Activated CD4-positive, CD25-positive, alpha-beta regulatory T cell treated with anti-CD3 and anti-CD28 coated beads, Interleukin-2, amount 50 U/mL, for 24 hours (primary cell): Measurements from ENCODE around the gene SLC47A1.
"Not testable (repeated sequence)": the region's sequence is repeated elsewhere in the genome, so short reads cannot be mapped to it uniquely, and the experiment has no call there.

Experiments used
- ATAC-seq, 2 donors: fragments of 150-1000 bp; cut with Tn5 transposase; one replicate each; pipeline ENCODE4 v1.10.0; 2021; ENCODE audit warnings: mild to moderate bottlenecking in 1 of 2, moderate library complexity in 1 of 2

SLC47A1 gene

DNA sequence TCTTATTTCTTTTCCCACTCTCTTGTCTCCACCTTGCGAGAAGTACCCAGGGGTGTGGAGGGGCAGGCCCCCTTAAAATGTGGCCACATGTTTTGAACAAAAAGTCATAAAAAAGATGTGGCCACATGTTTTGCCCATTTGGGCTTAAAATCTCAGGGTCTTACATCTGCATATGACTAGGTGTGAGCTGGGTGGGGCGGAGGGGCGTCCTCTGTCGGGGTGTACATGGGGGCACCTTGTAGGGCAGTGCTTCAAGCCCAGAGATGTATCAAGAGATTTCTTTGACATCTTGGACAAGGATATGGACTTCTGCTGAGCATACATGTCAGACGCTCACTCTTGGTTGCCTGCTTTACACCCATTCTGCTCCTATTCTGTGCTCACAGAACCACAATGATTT lies 13.0 kb upstream of the SLC47A1 start:
- no peak for ATAC-seq

GRCh38 chr17:19523690-19524089 lies 10.0 kb upstream of the SLC47A1 start:
- no peak for ATAC-seq

GRCh38 chr17:19526950-19527349 lies 6.7 kb upstream of the SLC47A1 start:
- not testable (repeated sequence) for ATAC-seq

GRCh38 chr17:19531780-19532501 lies 1.7 kb upstream of the SLC47A1 start:
- ATAC-seq: no peak

DNA sequence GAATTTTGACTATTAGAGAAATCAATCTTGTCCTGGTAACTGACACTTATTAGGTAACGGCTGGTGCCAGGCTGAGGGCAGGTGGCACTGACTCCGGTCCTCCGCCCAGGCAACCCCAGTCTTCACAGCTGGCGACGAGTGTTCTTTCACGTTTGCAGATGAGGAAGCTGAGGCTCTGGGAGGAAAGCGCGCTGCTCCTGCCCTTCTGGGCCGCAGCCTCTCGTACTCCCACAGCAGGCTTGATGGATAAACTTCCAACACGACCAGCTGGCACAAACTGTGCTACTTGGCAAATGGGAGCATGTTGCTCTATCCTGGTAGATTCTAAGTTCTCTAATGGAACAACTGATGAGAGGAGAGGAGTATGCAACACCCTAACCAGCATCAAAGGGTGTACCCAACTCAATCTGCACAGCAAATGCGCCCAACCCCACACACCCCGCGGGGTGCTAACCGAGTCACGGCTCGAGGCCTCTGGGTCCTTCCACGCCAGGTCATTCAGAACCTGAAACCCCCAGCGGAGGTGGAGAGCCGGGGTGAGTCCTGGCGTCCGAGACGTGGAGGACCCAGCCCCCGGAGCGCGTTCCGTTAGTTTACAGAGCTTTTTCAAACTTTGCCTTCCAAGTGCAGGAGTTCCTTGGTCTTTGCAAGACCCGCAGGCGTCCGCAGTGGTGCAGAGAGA lies 477 bp upstream of the SLC47A1 start:
- ATAC-seq: peak in 1 of 2 donors; percentile 20

DNA sequence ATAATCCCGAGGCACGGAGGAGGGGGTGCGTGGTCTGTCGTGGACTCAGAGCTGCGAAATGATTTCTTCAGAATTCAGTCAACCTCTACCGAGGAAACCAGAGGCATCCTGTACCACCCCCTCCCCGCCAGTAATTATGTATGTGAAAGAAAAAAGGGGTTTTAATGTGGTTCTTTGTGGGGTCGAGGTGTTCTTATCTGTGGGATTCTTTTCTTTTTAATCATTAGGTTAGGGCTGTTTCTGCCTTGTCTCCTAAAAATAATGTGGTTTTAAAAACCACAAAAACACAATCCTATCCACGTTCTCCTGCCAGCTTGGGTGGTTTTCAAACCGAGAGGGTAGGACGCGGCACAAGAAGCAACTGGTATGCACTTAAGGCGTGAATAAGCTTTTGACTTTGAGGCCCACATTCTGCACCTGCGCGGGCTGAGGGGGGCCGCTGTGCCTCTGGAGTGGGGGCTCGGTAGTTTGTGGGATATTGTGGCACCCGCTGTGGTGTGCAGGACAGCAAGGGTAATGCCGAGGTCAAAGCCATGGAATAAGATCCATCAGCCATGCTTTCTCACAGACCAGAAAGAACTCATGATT lies 1.0 kb downstream of the SLC47A1 start:
- ATAC-seq: peak in 1 of 2 donors; percentile 38

DNA sequence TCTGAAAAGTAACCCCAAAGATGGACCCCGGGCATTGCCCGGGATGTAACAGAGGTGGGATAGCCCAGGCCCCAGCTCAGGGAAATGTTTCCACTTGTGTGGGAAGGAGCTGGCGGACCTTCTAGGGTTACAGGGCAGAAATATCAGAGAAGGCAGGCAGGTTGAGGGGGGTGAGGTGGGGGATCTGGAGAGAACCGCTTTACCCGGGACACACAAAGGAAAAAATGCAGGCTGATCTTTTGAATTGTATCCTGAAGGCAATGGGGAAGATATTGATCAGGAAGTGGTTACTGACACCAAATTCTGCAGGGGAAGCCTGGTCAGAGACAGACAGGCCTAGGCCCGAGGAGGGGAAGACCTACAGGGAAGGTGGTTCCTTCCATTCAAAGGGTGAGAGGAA lies 3.5 kb downstream of the SLC47A1 start:
- ATAC-seq: no peak

DNA sequence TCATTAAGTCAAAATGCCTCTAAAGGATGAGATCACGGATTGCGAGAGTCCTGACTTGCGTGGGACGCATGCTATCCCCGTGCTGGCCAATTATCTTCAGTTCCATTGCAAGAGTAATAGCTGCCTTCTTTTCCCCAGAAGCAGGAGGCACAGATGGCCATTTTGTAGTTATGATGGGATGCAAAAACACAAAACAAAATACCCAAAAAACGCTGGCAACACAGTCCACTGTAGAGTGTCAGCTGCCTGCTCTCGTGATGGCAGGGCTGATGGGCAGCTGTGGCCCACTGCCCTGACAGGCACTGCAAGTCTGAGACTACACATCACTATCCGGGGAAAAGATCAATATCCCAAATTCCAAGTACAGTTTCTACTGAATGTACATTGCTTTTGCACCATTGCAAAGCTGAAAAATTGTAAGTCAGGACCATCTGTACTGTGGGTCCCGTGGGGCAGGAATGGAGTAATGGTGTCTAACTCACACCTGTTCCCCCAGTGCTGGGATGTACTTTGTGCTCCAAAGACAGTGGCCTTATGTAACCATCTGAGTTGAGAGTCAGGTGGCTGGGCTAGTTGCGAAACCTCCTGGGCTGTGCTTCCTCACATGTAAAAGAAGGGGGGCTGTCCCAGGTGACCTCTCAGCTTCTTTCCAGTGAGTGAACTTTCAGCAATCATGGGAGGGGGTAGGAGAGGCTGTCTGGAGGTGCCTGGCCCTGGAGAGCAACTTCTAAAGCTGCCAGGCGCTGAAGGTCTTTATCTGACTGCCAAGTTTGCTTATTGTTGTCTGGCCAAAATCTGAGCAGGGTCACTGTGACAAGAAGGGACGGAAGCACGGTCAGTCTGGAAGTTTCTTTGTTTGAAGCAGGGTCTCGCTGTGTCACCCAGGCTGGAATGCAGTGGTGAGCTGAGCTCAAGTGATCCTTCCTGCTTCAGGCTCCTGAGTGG lies 4.7 kb downstream of the SLC47A1 start:
- no peak for ATAC-seq

DNA sequence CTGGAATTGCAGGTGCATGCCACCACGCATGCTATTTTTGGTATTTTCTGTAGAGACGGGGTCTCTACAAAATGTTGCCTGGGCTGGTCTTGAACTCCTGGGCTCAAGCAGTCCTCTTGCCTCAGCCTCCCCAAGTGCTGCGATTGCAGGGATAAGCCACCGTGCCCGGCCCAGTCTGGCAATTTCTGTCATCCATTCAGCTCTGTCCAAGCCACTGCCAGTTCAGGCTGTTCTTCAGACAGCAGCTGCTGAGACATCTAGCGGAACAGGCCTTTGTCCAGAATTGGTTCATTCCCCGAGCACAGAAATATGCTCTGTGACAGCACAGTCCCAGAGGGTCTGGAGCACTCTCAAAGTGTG lies 5.4 kb downstream of the SLC47A1 start:
- no peak for ATAC-seq

DNA sequence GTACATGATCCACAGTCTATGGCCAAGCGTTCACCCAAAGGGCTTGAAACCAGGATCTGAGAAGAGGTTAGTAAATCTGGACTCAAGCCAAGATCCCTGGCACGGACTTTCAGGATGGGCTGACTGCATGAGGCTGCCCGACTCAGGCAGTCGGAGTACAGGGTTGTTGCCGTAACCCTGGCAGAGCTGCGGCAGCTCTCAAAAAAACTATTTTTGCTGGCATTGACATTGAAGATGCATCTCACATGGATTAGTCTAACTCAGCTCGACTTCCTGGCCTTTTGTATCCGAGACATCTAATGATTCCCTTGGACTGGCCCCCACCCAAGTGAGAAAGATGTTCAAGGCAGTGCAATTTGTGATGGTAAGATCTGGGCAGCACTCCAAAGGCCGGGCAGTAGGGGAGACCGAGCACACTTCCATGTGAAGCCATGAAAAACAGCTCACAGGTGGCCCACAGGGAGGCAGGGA lies 6.2 kb downstream of the SLC47A1 start:
- no peak for ATAC-seq

DNA sequence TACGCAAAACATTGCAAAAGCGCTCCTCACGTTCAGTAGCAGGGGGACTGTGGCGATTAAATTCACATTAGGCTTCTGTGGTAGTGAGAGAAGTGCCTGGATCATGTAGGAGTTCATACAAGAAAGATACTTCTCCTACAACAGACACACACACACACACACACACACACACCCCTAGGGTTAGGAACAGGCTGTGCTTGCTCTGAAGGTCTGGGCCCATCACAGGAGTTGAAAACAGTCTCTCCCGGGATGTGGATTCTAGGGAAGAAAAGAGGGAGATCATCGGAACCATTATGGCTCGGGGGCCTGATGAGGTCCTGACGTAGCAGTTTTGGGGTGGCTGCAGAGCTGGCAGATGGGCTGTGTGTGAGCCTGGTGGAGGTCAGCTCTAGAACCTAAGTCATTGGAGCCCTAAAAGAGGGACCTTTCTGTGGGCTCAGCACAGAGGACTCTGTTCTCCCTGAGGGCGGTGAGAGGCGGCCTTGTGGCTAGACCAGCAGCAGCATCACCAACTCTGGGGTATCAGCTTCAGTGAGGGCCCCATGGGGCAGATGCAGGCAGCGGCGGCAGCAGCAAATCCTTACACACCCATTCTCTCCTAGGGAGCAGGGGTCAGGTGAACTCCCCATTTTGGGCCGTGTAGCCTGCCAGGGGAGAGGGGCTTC lies 7.2 kb downstream of the SLC47A1 start:
- no peak for ATAC-seq

DNA sequence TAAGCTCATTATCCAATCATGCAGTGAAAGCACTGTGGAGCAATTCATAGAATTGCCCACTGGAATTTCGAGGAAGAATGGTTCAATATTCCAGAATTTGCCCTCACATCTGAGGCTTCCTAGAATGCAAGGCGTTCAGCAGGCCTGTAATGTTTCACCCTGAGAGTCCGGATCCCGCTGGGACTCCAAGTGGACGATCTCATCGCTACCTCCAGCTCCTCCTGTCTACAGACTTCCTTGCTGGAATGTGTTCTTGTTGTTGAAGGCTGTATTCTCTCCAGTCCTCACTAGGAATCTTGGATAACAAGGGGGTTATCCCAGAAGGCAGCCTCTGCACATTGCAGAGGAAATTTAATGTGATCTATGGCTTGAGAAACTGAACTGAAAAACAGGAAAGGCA lies 7.8 kb downstream of the SLC47A1 start:
- ATAC-seq: no peak

- no peak for ATAC-seq
These were observed 8.6 kb downstream of the SLC47A1 start for GRCh38 chr17:19542247-19542646.

- ATAC-seq: no peak
These were observed 10.7 kb downstream of the SLC47A1 start for GRCh38 chr17:19544366-19544765.

- no peak for ATAC-seq
These were observed 12.8 kb downstream of the SLC47A1 start for GRCh38 chr17:19546289-19547065.

GRCh38 chr17:19549746-19550623 lies 16.3 kb downstream of the SLC47A1 start:
- no peak for ATAC-seq

GRCh38 chr17:19551165-19551564 lies 17.5 kb downstream of the SLC47A1 start:
- no peak for ATAC-seq

- no peak for ATAC-seq
These were observed 18.0 kb downstream of the SLC47A1 start for GRCh38 chr17:19551591-19552148.

DNA sequence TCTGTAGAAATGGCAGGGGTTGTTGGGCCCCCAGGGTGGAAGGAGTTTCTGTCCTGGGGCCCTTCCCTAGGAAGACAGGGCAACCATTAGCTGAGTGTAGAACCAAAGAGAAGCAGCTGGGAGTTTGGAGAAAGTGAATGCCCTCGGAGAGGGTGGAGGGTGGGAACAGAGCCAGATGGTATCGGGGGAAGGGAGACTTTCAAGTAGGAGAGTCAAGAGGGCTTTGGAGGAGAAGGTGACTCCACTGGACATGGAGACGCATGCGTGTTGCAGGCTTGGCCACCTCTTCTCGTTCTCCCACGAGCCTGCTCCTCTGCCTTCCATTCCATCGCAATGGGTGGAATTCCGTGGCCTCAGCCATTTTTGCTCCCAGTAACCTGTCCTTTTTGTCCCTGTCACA lies 19.4 kb downstream of the SLC47A1 start:
- no peak for ATAC-seq

GRCh38 chr17:19554393-19554792 lies 20.7 kb downstream of the SLC47A1 start:
- no peak for ATAC-seq
